Gastroesophageal sphincter (tissue), 3 donors: ENCODE measurements around the gene RUFY1.

Experiments
- CTCF ChIP-seq, 4 experiments: fragments of 200-600 bp in 2 of 4; fragments of 450-650 bp in 2 of 4; sonication (generic) in 1 of 4; IDR thresholded peaks; one replicate each; pipeline ENCODE4 v1.5.1; 2017 to 2019; ENCODE audit warnings: antibody characterized with exemption in 4 of 4, mild to moderate bottlenecking in 2 of 4, moderate library complexity in 2 of 4
- POLR2AphosphoS5 ChIP-seq: sonication (generic); formaldehyde crosslinking; IDR thresholded peaks from one replicate; pipeline ENCODE4 v1.6.1; 2017; ENCODE audit warnings: antibody characterized with exemption

GRCh38 chr5:179606910-179607159, 56.5 kb downstream of the RUFY1 start:
- TF ChIP-seq POLR2AphosphoS5 (no peak), CTCF (IDR thresholded peaks at IDR 0.05) (no peak)
